Measurements from ENCODE around the gene SNTG2. TPM values are rescaled to one million over a fixed set of nuclear protein-coding genes. Genes with fewer than 3 reads are reported as not detected.

SNTG2 gene
- total and polyA plus RNA-seq, 4 donors = 4.5 to 7.0 TPM; not detected in 2

DNA sequence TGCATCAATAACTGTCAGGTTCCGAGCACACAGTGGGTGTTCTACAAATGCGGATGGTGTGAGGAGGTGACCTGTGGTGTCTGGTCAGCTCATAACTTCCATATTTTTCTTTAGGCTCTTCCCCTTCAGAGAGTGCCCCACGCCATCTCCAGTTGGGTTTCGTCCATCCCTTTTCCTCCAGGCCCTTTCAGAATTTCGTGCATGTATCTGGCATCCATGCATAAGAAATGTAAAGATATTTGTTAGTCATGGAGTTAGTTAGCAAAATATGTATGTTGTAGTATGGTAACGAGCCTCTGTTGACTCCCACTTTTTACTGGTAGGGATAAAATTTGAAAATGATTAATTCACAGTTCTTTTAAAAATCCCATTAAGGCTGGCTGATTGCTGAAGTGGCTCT lies 67.2 kb downstream of the SNTG2 start:
- H3K4me3 ChIP-seq (ENCODE audit: low read length in 2 of 2) = no peak overlapping the region
- intact Hi-C loops (cut with DNase I) = no loop called here
- no peaks in the 10 kb centered on the region for H3K36me3 ChIP-seq (ENCODE audit: control insufficient read depth in 1 of 2, insufficient read depth in 2 of 2, low read length in 1 of 2)
- H3K27me3 ChIP-seq (ENCODE audit: control insufficient read depth in 1 of 2, insufficient read depth in 2 of 2, low read length in 1 of 2) = no peaks in the 10 kb centered on the region
- H3K4me1 ChIP-seq (ENCODE audit: control insufficient read depth in 1 of 2, insufficient read depth in 2 of 2, low read length in 2 of 2) = no peaks in the 10 kb centered on the region
- H3K27ac ChIP-seq (ENCODE audit: low read depth in 1 of 2, low read length in 2 of 2) = no peak overlapping the region
- DNase-seq (no peak), ATAC-seq (ENCODE audit: low FRiP score) (no peak)
- no peaks in the 10 kb centered on the region for H3K9me3 ChIP-seq (ENCODE audit: control insufficient read depth, low read length)
- 75% methylated on average over 6 of the region's 6 CpGs for WGBS, 2 donors

DNA sequence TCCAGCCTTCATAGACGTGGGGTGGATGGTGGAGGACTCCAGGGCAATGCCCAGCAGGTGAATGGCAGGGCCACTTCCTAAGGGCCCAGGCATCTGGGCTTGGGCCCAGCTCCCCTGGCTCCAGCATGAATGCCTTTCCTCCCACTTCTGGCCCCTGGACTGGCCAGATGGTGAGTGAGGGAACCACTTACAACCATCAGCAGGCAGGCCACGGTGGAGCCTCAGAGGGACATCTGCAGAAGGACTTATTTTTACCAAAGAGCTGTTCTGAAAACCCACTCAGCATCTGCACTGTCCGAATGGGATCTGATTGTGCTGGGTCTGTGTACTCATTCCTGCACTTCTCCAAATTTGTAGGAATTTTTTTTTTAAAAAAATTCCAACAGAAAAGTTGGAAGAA lies 69.6 kb downstream of the SNTG2 start:
- Histone ChIP-seq H3K27me3 (ENCODE audit: control insufficient read depth in 1 of 2, insufficient read depth in 2 of 2, low read length in 1 of 2) (no peaks in the 10 kb centered on the region), H3K9me3 (ENCODE audit: control insufficient read depth, low read length) (no peaks in the 10 kb centered on the region), H3K4me1 (ENCODE audit: control insufficient read depth in 1 of 2, insufficient read depth in 2 of 2, low read length in 2 of 2) (no peaks in the 10 kb centered on the region), H3K36me3 (ENCODE audit: control insufficient read depth in 1 of 2, insufficient read depth in 2 of 2, low read length in 1 of 2) (no peaks in the 10 kb centered on the region), H3K27ac (ENCODE audit: low read depth in 1 of 2, low read length in 2 of 2) (no peak overlapping the region), H3K4me3 (ENCODE audit: low read length in 2 of 2) (no peak overlapping the region)
- 48 to 53% methylated on average over 3 of the region's 3 CpGs for WGBS, 2 donors
- DNase-seq = no peak
- ATAC-seq (ENCODE audit: low FRiP score) = no peak
- intact Hi-C loops (cut with DNase I) = no loop called here

DNA sequence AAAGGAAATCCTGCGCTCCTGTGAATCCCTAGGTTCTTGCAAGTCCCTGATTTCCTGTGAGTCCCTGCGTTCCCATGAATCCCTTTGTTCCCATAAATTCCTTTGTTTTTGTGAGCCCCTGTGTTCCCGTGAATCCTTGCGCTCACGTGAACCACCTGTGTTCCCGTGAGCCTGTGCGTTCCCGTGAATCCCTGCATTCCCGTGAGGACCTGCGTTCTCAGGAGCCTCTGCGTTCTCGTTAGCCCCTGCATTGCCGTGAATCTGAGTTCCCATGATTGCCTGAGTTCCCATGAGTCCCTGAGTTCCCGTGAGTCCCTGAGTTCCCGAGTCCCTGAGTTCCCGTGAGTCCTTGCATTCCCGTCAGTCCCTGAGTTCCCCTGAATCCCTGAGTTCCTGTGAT lies 71.5 kb downstream of the SNTG2 start:
- no peak overlapping the region for H3K27ac ChIP-seq (ENCODE audit: low read depth in 1 of 2, low read length in 2 of 2)
- no peaks in the 10 kb centered on the region for H3K4me1 ChIP-seq (ENCODE audit: control insufficient read depth in 1 of 2, insufficient read depth in 2 of 2, low read length in 2 of 2)
- no peaks in the 10 kb centered on the region for H3K36me3 ChIP-seq (ENCODE audit: control insufficient read depth in 1 of 2, insufficient read depth in 2 of 2, low read length in 1 of 2)
- no peaks in the 10 kb centered on the region for H3K27me3 ChIP-seq (ENCODE audit: control insufficient read depth in 1 of 2, insufficient read depth in 2 of 2, low read length in 1 of 2)
- intact Hi-C loops (cut with DNase I) = no loop called here
- H3K9me3 ChIP-seq (ENCODE audit: control insufficient read depth, low read length) = no peaks in the 10 kb centered on the region
- no peak for ATAC-seq (ENCODE audit: low FRiP score)
- 85 to 91% methylated on average over 17 of the region's 17 CpGs for WGBS, 2 donors
- H3K4me3 ChIP-seq (ENCODE audit: low read length in 2 of 2) = no peak overlapping the region
- DNase-seq = no peak

DNA sequence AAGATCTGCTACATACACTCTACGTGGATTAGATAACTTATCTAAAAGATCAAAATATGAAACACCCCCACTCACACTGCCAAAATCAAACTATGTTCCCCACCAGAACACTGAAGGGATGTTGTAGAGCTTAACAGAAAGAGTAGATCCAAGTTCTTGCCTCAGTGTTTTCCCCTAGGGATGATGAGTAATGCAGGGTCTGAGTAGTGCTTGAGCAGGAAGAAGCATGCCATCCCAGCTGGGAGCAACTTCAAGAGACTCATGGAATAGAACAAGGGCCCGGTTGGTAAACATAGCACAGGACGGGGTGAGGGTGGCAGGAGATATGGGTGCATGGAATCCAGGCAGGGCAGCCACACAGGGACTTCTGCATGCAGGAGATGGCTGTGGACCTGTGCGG lies 74.3 kb downstream of the SNTG2 start:
- no peak for ATAC-seq (ENCODE audit: low FRiP score)

DNA sequence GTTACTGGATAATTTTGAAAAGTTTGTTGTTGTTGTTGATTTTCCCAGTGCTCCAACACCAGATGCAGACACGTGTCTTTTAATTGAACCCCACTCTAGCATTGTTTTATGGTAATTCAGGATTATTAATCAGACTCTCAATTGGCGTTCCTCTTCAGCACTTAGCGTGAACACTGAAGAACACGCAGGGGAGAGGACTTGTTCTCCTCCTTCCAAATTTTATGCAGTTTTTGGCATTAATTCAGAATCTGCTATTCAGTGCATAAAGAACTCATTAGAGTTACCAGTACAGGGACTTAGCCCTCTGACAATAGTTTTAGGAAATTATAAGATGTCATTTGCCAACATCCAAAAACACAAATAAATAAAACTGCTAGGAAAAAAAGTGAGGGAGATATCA lies 75.5 kb downstream of the SNTG2 start:
- DNase-seq (no peak), ATAC-seq (ENCODE audit: low FRiP score) (no peak)
- no peaks in the 10 kb centered on the region for H3K27me3 ChIP-seq (ENCODE audit: control insufficient read depth in 1 of 2, insufficient read depth in 2 of 2, low read length in 1 of 2)
- peaks cover 1% of the 10 kb centered on the region for H3K9me3 ChIP-seq (ENCODE audit: control insufficient read depth, low read length)
- H3K36me3 ChIP-seq (ENCODE audit: control insufficient read depth in 1 of 2, insufficient read depth in 2 of 2, low read length in 1 of 2) = no peaks in the 10 kb centered on the region
- 37 to 74% methylated on average over 4 of the region's 4 CpGs for WGBS, 2 donors
- intact Hi-C loops (cut with DNase I) = no loop called here
- no peak overlapping the region for H3K27ac ChIP-seq (ENCODE audit: low read depth in 1 of 2, low read length in 2 of 2)
- H3K4me1 ChIP-seq (ENCODE audit: control insufficient read depth in 1 of 2, insufficient read depth in 2 of 2, low read length in 2 of 2) = no peaks in the 10 kb centered on the region
- H3K4me3 ChIP-seq (ENCODE audit: low read length in 2 of 2) = no peak overlapping the region

More for the DNA sequence above, 74.3 kb downstream of the SNTG2 start:
- no peaks in the 10 kb centered on the region for H3K27me3 ChIP-seq (ENCODE audit: control insufficient read depth in 1 of 2, insufficient read depth in 2 of 2, low read length in 1 of 2)
- no peak overlapping the region for H3K27ac ChIP-seq (ENCODE audit: low read depth in 1 of 2, low read length in 2 of 2)
- intact Hi-C loops (cut with DNase I) = no loop called here
- DNase-seq = no peak
- no peaks in the 10 kb centered on the region for H3K9me3 ChIP-seq (ENCODE audit: control insufficient read depth, low read length)
- H3K4me3 ChIP-seq (ENCODE audit: low read length in 2 of 2) = no peak overlapping the region
- WGBS, 2 donors = 30 to 38% methylated on average over 4 of the region's 4 CpGs
- no peaks in the 10 kb centered on the region for H3K36me3 ChIP-seq (ENCODE audit: control insufficient read depth in 1 of 2, insufficient read depth in 2 of 2, low read length in 1 of 2)
- H3K4me1 ChIP-seq (ENCODE audit: control insufficient read depth in 1 of 2, insufficient read depth in 2 of 2, low read length in 2 of 2) = no peaks in the 10 kb centered on the region

DNA sequence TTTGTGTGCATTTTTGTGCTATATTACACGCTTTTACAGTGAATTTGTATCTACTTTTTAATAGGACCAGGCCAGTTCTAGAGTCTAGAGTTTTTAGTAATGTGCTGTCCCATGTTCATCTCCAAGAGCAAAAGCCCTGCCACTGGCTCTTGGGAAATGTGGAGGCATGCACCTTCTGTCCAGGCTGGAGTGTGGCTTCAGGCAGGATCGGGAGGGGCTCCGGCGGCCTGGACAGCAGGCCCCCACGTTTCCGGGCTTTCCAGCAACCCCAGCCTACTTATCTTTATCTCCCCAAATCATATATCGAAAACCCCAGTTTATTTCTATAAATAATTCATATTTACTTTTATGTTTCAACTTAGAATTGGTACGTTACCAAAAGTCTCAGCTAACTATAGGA lies 78.2 kb downstream of the SNTG2 start:
- ATAC-seq (ENCODE audit: low FRiP score) (no peak), DNase-seq (no peak)
- Histone ChIP-seq H3K4me1 (ENCODE audit: control insufficient read depth in 1 of 2, insufficient read depth in 2 of 2, low read length in 2 of 2) (no peaks in the 10 kb centered on the region), H3K36me3 (ENCODE audit: control insufficient read depth in 1 of 2, insufficient read depth in 2 of 2, low read length in 1 of 2) (no peaks in the 10 kb centered on the region), H3K27me3 (ENCODE audit: control insufficient read depth in 1 of 2, insufficient read depth in 2 of 2, low read length in 1 of 2) (no peaks in the 10 kb centered on the region), H3K27ac (ENCODE audit: low read depth in 1 of 2, low read length in 2 of 2) (no peak overlapping the region), H3K4me3 (ENCODE audit: low read length in 2 of 2) (no peak overlapping the region), H3K9me3 (ENCODE audit: control insufficient read depth, low read length) (peaks cover 1% of the 10 kb centered on the region)
- intact Hi-C loops (cut with DNase I) = no loop called here
- 74 to 76% methylated on average over 8 of the region's 8 CpGs for WGBS, 2 donors

DNA sequence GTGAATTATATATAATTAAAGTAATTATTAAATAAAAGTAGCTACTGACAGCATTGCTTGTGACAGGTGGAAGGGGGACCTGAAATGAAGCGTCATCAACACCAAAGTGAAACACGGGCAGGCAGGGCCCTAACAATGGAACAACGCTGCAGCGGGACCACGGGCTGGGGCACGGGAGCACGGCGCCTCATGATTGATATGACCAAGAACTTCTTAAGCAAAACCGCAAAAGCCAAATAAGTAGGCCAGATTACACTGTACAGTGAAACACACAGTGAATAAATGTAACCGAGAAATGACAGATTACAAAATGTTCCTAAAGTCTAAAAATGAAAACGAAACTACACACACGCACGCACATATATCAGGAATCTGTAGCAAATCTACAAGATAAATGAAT lies 81.4 kb downstream of the SNTG2 start:
- Histone ChIP-seq H3K27ac (ENCODE audit: low read depth in 1 of 2, low read length in 2 of 2) (no peak overlapping the region), H3K27me3 (ENCODE audit: control insufficient read depth in 1 of 2, insufficient read depth in 2 of 2, low read length in 1 of 2) (no peaks in the 10 kb centered on the region), H3K4me1 (ENCODE audit: control insufficient read depth in 1 of 2, insufficient read depth in 2 of 2, low read length in 2 of 2) (no peaks in the 10 kb centered on the region), H3K36me3 (ENCODE audit: control insufficient read depth in 1 of 2, insufficient read depth in 2 of 2, low read length in 1 of 2) (no peaks in the 10 kb centered on the region), H3K4me3 (ENCODE audit: low read length in 2 of 2) (peak overlapping the region in 1 of 2 donors; percentile 37), H3K9me3 (ENCODE audit: control insufficient read depth, low read length) (peaks cover 1% of the 10 kb centered on the region)
- ATAC-seq (ENCODE audit: low FRiP score) = no peak
- WGBS, 2 donors = 60 to 62% methylated on average over 13 of the region's 13 CpGs
- intact Hi-C loops (cut with DNase I) = no loop called here
- DNase-seq = no peak

DNA sequence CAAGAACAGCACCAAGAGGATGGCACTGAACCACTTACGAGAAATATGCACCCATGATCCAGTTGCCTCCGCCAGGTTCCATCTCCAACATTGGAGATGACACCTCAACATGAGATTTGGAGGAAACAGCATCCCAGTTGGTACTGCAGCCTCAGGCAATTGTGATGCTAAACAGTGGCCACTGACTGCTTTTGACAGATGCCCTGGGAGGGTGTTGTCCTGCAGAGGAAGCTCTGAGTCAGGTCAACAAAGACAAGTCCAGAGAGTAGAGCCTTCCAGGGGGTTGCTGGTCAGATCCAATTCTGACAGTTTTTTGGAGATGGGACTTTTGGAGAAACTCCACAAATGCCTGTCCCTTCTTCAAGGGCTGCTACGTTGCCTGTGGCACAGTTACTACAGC lies 82.4 kb downstream of the SNTG2 start:
- intact Hi-C loops (cut with DNase I) = no loop called here
- ATAC-seq (ENCODE audit: low FRiP score) (no peak), DNase-seq (no peak)
- no peaks in the 10 kb centered on the region for H3K27me3 ChIP-seq (ENCODE audit: control insufficient read depth in 1 of 2, insufficient read depth in 2 of 2, low read length in 1 of 2)
- no peaks in the 10 kb centered on the region for H3K4me1 ChIP-seq (ENCODE audit: control insufficient read depth in 1 of 2, insufficient read depth in 2 of 2, low read length in 2 of 2)
- no peaks in the 10 kb centered on the region for H3K36me3 ChIP-seq (ENCODE audit: control insufficient read depth in 1 of 2, insufficient read depth in 2 of 2, low read length in 1 of 2)
- 87 to 89% methylated on average over 3 of the region's 3 CpGs for WGBS, 2 donors
- H3K4me3 ChIP-seq (ENCODE audit: low read length in 2 of 2) = no peak overlapping the region
- H3K9me3 ChIP-seq (ENCODE audit: control insufficient read depth, low read length) = peaks cover 1% of the 10 kb centered on the region
- no peak overlapping the region for H3K27ac ChIP-seq (ENCODE audit: low read depth in 1 of 2, low read length in 2 of 2)

DNA sequence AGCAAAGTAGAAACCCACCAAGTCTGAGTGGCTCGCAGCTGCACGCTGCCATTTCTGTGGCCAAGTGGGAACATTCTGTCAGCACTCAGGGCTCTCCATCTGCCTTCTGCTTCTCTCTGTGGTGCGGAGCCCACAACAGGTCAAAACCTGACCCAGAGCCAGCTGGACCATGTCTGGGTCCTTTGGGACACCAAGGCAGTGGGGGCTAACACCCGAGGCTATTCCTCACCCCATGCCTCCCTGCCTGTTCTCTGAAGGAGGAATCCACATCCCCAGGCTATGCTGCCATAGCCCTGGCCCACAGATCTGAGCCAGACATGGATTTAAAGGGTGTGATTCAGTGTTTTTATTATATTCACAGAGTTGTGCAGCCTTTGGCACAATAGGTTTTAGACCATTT lies 86.4 kb downstream of the SNTG2 start:
- Histone ChIP-seq H3K9me3 (ENCODE audit: control insufficient read depth, low read length) (peaks cover 1% of the 10 kb centered on the region), H3K27ac (ENCODE audit: low read depth in 1 of 2, low read length in 2 of 2) (no peak overlapping the region), H3K4me3 (ENCODE audit: low read length in 2 of 2) (no peak overlapping the region), H3K36me3 (ENCODE audit: control insufficient read depth in 1 of 2, insufficient read depth in 2 of 2, low read length in 1 of 2) (no peaks in the 10 kb centered on the region), H3K27me3 (ENCODE audit: control insufficient read depth in 1 of 2, insufficient read depth in 2 of 2, low read length in 1 of 2) (peaks cover 0 to 3% of the 10 kb centered on the region in 2 donors), H3K4me1 (ENCODE audit: control insufficient read depth in 1 of 2, insufficient read depth in 2 of 2, low read length in 2 of 2) (no peaks in the 10 kb centered on the region)
- intact Hi-C loops (cut with DNase I) = no loop called here
- ATAC-seq (ENCODE audit: low FRiP score) (no peak), DNase-seq (no peak)
- 59 to 63% methylated on average over 4 of the region's 4 CpGs for WGBS, 2 donors
